Pancreas (tissue), 10 donors: ENCODE data around the gene CCDC71L. TPM values are rescaled to one million over a fixed set of nuclear protein-coding genes. Genes with fewer than 3 reads are reported as not detected.
A peak's percentile ranks its signal among the peaks of the same experiment; 100 is the strongest.

Experiments
- ATAC-seq, 4 donors: fragments of 200-7000 bp; cut with Tn5 transposase; one replicate each; pipeline versions ENCODE4 v1.8.0 to v1.9.1; 2020; ENCODE audit warnings: mild to moderate bottlenecking in 4 of 4, moderate library complexity in 4 of 4
- DNase-seq, 6 donors: peaks; one replicate each; pipeline ENCODE4 v3.0.0-alpha.2; 2020
- FAIRE-seq: peaks from 2 replicates; lab custom pipeline; 2012; peaks lifted over from hg19 to GRCh38; lab: Jason Lieb, UNC
- H3K27ac ChIP-seq, 4 donors: fragments of 200-600 bp; sonication (generic); 1 replicate in 3 of 4; 2 replicates in 1 of 4; pipeline versions ENCODE4 v1.5.0 to v1.8.0; 2020
- H3K27me3 ChIP-seq, 4 donors: fragments of 200-600 bp; one replicate each; pipeline ENCODE4 v1.8.0; 2021
- H3K36me3 ChIP-seq, 3 donors: fragments of 200-600 bp; sonication (generic) in 1 of 3; one replicate each; pipeline versions ENCODE4 v1.5.0 to v1.8.0; 2020 to 2021
- H3K4me1 ChIP-seq, 3 donors: fragments of 200-600 bp; one replicate each; pipeline ENCODE4 v1.8.0; 2021
- H3K4me3 ChIP-seq, 4 donors: fragments of 200-600 bp; sonication (generic) in 2 of 4; one replicate each; pipeline versions ENCODE4 v1.5.0 to v1.8.0; 2020 to 2021
- H3K9me3 ChIP-seq, 4 donors: fragments of 200-600 bp; one replicate each; pipeline ENCODE4 v1.8.0; 2021
- CTCF ChIP-seq, 4 donors: fragments of 200-600 bp; sonication (generic) in 3 of 4; IDR thresholded peaks; one replicate each; pipeline versions ENCODE4 v1.5.0 to v1.8.0; 2021; ENCODE audit warnings: antibody characterized with exemption in 4 of 4
- WGBS, 2 donors: extraction: QIAGEN DNeasy Blood & Tissue Kit; methylation state at CpG; one replicate each; pipeline ENCODE4 v1.1.7; 2013; 5-methylcytosine and 5-hydroxymethylcytosine counted together
- intact Hi-C, 3 donors: fragments of 100-400 bp; cut with DNase I; formaldehyde crosslinking; loops; one replicate each; pipeline versions ENCODE4 v1.11.1 to v1.14.2; 2022
- polyA plus RNA-seq, 2 donors: library from polyadenylated mRNA; stranded (reverse); fragments of 200-250 nt; gene quantifications; one replicate each; pipeline ENCODE4 v1.2.3, GENCODE V29; 2013
- total RNA-seq, 6 donors: library from RNA; stranded (reverse); fragmentation: NEBNext Ultra II Directional in 4 of 6; extraction: Animal tissue kit (Norgen Biotek cat#: 25700) in 4 of 6; gene quantifications; one replicate each; pipeline versions ENCODE4 v1.2.1 to v1.2.4, GENCODE V29; 2021 to 2023
- donor health status: healthy with polysubstance abuse.
- donor health status: DM: no; HTN: no; CAD: no; lungs with moderate emphysema.
- donor health status: DM: no; HTN: no; CAD: no.
- donor health status: control.
- donor health status: control.
- donor health status: Bipolar disorder and iron deficiency.
- donor health status: DM: yes; HTN: yes; CAD: no.
- donor health status: DM: no; HTN: no; CAD: no.
- donor health status: DM: no; HTN: no; CAD: no.
- donor health status: DM: yes; HTN: yes; CAD: no.

CCDC71L gene
- total and polyA plus RNA-seq, 8 donors = 4.0 to 18.2 (median 7.7) TPM

DNA sequence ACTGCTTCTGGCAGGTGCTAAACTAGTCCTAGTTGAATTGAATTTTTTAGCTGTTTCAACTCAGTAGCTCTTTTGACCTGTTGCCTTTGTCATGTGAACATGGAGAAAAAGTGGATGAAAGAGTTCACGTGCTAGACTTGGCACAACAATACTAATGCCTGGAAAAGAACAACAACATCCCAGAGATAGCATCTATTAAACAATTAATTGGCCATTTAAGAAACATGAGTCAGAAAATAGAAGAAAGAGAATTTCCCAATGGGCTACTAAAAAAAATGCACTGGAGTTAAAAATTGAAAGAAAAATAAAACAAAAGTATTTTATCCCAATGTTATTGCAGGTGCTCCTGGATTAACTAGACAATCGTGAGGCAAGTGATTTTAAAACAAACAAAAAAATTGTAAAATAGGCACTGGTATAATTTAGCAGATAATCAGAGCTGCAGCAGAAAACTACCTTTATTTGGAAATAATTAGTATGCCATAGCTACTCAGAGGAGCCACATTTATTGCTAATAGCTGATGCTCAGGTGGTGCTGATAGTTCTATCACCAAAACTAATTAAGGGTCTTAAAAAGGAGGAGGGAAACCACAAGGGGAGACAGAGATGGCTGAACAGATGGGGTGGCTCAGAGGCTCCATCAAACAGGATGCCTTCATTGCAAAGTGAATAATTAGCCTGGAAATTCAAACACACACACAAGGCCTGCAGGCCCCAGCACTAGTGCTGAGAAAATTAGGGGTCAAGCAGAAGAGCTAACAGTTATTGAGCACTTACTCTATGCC lies 17.6 kb downstream of the CCDC71L start:
- intact Hi-C loops = no loop called here
- no peaks in the 10 kb centered on the region for H3K4me1 ChIP-seq
- DNase-seq = no peak
- TF ChIP-seq CTCF (IDR thresholded peaks at IDR 0.05) = no peak
- 68 to 73% methylated on average over 2 of the region's 2 CpGs for WGBS, 2 donors
- no peak overlapping the region for H3K4me3 ChIP-seq
- no peaks in the 10 kb centered on the region for H3K36me3 ChIP-seq
- H3K27me3 ChIP-seq = no peaks in the 10 kb centered on the region
- H3K9me3 ChIP-seq = no peaks in the 10 kb centered on the region
- H3K27ac ChIP-seq = no peak overlapping the region
- no peak for FAIRE-seq
- no peak for ATAC-seq

- no peak for DNase-seq
- WGBS, 2 donors = 92 to 94% methylated on average over 3 of the region's 3 CpGs
- no peak for FAIRE-seq
These were observed 19.5 kb downstream of the CCDC71L start for GRCh38 chr7:106641416-106641815.

DNA sequence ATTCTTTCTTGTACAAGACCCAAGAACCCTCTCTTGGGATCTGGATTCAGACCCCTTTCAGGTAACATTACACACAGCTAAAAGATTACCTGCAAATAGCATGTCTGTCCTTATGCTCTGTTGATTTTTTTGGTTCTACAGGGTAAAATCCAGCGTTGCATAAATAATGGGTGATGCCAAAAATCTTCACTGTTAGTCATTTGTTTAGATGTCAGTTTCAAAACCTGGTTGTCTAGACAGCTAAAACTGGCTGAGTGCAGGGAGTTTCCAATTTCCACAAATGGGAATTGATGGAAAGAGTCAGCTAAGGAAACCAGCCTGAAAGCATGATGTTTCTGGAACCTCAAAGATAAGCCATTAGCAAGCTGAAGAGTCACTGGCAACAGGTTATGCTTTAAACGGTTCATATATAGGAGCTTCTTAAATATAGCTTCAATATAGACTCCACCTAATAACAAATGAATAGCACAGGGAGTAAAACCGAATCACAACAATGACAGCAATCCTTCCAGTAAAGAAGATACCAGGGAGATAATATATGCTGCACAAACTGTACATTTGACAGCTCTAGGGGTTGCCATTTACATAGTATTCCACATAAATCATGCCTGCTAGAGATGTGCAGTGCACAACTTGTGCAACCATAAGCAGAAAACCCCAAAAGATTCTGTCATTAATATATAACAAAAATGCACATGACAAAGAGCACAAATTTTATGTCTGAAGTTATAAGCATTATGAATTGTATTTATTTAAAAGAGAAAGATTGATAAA lies 20.4 kb downstream of the CCDC71L start:
- H3K27ac ChIP-seq = no peak overlapping the region
- H3K27me3 ChIP-seq = no peaks in the 10 kb centered on the region
- peak in 1 of 4 donors; percentile 35 for ATAC-seq
- WGBS, 2 donors = 62 to 67% methylated on average over 3 of the region's 3 CpGs
- no peak for TF ChIP-seq CTCF (IDR thresholded peaks at IDR 0.05)
- H3K4me3 ChIP-seq = no peak overlapping the region
- no peaks in the 10 kb centered on the region for H3K36me3 ChIP-seq
- H3K4me1 ChIP-seq = no peaks in the 10 kb centered on the region
- H3K9me3 ChIP-seq = no peaks in the 10 kb centered on the region
- intact Hi-C loops = no loop called here
- no peak for FAIRE-seq
- DNase-seq = no peak

More at GRCh38 chr7:106641416-106641815, 19.5 kb downstream of the CCDC71L start:
- Histone ChIP-seq H3K4me3 (no peak overlapping the region), H3K36me3 (no peaks in the 10 kb centered on the region), H3K27ac (no peak overlapping the region), H3K4me1 (no peaks in the 10 kb centered on the region), H3K9me3 (no peaks in the 10 kb centered on the region), H3K27me3 (no peaks in the 10 kb centered on the region)
- no peak for TF ChIP-seq CTCF (IDR thresholded peaks at IDR 0.05)
- ATAC-seq = no peak
- intact Hi-C loops = no loop called here

GRCh38 chr7:106639476-106640334 lies 21.3 kb downstream of the CCDC71L start:
- Histone ChIP-seq H3K4me1 (no peaks in the 10 kb centered on the region), H3K9me3 (no peaks in the 10 kb centered on the region), H3K36me3 (no peaks in the 10 kb centered on the region), H3K27ac (no peak overlapping the region), H3K4me3 (no peak overlapping the region), H3K27me3 (no peaks in the 10 kb centered on the region)
- ATAC-seq (no peak), FAIRE-seq (no peak), DNase-seq (no peak)
- WGBS, 2 donors = 58 to 68% methylated on average over 7 of the region's 7 CpGs
- intact Hi-C loops = no loop called here
- no peak for TF ChIP-seq CTCF (IDR thresholded peaks at IDR 0.05)
